ENCODE results near the gene ACSL5. TPM values are rescaled to one million over a fixed set of nuclear protein-coding genes. Genes with fewer than 3 reads are reported as not detected.

The ACSL5 gene
- total and polyA plus RNA-seq, 10 of the 15 experiments (the other 5 are each of a cell fraction or from before 2014, with no cell fraction given): 22.3 to 57.0 (median 46.4) TPM

DNA sequence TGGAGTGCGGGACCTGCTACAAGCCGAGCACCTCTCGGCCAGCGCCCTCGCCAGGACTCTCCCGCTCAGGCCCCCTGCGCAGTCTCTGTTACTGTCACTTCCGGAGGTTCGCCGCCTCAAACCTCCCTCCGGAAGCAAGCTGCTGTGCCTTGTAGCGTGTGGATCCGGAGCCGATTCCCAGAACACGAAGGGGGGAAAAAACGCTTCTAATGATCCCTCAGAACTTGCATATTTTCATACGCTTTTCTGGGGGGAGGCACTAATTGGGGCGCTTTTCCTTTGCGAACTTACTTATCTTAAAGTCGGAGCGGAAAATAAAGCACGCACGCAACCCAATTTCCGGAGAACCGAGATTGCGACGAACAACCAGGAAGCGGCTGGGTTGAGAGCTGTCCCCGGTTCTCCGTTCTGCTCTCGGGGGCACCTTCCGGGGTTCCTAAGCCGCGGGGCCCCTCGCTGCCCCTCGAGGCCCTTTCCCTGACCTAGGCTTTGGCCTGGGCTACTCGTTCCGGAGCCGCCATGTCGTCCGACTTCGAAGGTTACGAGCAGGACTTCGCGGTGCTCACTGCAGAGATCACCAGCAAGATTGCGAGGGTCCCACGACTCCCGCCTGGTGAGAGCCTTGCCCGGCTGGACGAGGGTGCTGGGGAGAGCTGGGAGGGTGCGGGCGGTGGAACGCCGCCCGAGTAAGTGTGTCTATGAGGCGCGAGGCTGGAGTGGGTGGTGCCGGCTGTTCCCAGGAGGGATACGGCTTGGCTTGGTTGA lies 73.1 kb downstream of the ACSL5 start, which contains the start of the genes VTI1A and ZDHHC6 (continued):
- TF ChIP-seq, protein P1, sequence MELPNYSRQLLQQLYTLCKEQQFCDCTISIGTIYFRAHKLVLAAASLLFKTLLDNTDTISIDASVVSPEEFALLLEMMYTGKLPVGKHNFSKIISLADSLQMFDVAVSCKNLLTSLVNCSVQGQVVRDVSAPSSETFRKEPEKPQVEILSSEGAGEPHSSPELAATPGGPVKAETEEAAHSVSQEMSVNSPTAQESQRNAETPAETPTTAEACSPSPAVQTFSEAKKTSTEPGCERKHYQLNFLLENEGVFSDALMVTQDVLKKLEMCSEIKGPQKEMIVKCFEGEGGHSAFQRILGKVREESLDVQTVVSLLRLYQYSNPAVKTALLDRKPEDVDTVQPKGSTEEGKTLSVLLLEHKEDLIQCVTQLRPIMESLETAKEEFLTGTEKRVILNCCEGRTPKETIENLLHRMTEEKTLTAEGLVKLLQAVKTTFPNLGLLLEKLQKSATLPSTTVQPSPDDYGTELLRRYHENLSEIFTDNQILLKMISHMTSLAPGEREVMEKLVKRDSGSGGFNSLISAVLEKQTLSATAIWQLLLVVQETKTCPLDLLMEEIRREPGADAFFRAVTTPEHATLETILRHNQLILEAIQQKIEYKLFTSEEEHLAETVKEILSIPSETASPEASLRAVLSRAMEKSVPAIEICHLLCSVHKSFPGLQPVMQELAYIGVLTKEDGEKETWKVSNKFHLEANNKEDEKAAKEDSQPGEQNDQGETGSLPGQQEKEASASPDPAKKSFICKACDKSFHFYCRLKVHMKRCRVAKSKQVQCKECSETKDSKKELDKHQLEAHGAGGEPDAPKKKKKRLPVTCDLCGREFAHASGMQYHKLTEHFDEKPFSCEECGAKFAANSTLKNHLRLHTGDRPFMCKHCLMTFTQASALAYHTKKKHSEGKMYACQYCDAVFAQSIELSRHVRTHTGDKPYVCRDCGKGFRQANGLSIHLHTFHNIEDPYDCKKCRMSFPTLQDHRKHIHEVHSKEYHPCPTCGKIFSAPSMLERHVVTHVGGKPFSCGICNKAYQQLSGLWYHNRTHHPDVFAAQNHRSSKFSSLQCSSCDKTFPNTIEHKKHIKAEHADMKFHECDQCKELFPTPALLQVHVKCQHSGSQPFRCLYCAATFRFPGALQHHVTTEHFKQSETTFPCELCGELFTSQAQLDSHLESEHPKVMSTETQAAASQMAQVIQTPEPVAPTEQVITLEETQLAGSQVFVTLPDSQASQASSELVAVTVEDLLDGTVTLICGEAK (IDR thresholded peaks at IDR 0.05; ENCODE audit: borderline replicate concordance): peak; percentile 100
- TF ChIP-seq, protein P2, sequence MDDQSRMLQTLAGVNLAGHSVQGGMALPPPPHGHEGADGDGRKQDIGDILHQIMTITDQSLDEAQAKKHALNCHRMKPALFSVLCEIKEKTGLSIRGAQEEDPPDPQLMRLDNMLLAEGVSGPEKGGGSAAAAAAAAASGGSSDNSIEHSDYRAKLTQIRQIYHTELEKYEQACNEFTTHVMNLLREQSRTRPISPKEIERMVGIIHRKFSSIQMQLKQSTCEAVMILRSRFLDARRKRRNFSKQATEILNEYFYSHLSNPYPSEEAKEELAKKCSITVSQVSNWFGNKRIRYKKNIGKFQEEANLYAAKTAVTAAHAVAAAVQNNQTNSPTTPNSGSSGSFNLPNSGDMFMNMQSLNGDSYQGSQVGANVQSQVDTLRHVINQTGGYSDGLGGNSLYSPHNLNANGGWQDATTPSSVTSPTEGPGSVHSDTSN (IDR thresholded peaks at IDR 0.05; ENCODE audit: insufficient replicate concordance, low read depth, low read length): no peak
- no peak; the same call in 1 of the 2 replicates for TF ChIP-seq ASH2L (IDR thresholded peaks at IDR 0.05; ENCODE audit: borderline replicate concordance, low read depth)
- TF ChIP-seq CHD4 (IDR thresholded peaks at IDR 0.05): no peak
- TF ChIP-seq RCOR1 (conservative IDR thresholded peaks at IDR 0.05; ENCODE audit: low read depth, low read length): no peak
- TF ChIP-seq, protein P3, sequence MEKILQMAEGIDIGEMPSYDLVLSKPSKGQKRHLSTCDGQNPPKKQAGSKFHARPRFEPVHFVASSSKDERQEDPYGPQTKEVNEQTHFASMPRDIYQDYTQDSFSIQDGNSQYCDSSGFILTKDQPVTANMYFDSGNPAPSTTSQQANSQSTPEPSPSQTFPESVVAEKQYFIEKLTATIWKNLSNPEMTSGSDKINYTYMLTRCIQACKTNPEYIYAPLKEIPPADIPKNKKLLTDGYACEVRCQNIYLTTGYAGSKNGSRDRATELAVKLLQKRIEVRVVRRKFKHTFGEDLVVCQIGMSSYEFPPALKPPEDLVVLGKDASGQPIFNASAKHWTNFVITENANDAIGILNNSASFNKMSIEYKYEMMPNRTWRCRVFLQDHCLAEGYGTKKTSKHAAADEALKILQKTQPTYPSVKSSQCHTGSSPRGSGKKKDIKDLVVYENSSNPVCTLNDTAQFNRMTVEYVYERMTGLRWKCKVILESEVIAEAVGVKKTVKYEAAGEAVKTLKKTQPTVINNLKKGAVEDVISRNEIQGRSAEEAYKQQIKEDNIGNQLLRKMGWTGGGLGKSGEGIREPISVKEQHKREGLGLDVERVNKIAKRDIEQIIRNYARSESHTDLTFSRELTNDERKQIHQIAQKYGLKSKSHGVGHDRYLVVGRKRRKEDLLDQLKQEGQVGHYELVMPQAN (conservative IDR thresholded peaks at IDR 0.05): peak; percentile 83
- peak; percentile 85 for TF ChIP-seq KLF5 (IDR thresholded peaks at IDR 0.05; ENCODE audit: partially characterized antibody)
- TF ChIP-seq, protein P4, sequence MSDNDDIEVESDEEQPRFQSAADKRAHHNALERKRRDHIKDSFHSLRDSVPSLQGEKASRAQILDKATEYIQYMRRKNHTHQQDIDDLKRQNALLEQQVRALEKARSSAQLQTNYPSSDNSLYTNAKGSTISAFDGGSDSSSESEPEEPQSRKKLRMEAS (IDR thresholded peaks at IDR 0.05; ENCODE audit: low read depth, low read length): peak; percentile 19; the same call in 1 of the 2 replicates
- peak; percentile 59 for TF ChIP-seq RAD51 (IDR thresholded peaks at IDR 0.05)
- TF ChIP-seq PML (IDR thresholded peaks at IDR 0.05; ENCODE audit: low read length): peak; percentile 62
- TF ChIP-seq, protein P5, sequence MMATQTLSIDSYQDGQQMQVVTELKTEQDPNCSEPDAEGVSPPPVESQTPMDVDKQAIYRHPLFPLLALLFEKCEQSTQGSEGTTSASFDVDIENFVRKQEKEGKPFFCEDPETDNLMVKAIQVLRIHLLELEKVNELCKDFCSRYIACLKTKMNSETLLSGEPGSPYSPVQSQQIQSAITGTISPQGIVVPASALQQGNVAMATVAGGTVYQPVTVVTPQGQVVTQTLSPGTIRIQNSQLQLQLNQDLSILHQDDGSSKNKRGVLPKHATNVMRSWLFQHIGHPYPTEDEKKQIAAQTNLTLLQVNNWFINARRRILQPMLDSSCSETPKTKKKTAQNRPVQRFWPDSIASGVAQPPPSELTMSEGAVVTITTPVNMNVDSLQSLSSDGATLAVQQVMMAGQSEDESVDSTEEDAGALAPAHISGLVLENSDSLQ (IDR thresholded peaks at IDR 0.05): peak; percentile 62
- no peak for TF ChIP-seq BCL11A (IDR thresholded peaks at IDR 0.05; ENCODE audit: low read depth, low read length)
- peak; percentile 96 for TF ChIP-seq ZNF207 (IDR thresholded peaks at IDR 0.05; ENCODE audit: borderline replicate concordance)
- TF ChIP-seq, protein P6, sequence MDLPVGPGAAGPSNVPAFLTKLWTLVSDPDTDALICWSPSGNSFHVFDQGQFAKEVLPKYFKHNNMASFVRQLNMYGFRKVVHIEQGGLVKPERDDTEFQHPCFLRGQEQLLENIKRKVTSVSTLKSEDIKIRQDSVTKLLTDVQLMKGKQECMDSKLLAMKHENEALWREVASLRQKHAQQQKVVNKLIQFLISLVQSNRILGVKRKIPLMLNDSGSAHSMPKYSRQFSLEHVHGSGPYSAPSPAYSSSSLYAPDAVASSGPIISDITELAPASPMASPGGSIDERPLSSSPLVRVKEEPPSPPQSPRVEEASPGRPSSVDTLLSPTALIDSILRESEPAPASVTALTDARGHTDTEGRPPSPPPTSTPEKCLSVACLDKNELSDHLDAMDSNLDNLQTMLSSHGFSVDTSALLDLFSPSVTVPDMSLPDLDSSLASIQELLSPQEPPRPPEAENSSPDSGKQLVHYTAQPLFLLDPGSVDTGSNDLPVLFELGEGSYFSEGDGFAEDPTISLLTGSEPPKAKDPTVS (IDR thresholded peaks at IDR 0.05; ENCODE audit: low read depth, low read length): no peak
- TF ChIP-seq, protein P7, sequence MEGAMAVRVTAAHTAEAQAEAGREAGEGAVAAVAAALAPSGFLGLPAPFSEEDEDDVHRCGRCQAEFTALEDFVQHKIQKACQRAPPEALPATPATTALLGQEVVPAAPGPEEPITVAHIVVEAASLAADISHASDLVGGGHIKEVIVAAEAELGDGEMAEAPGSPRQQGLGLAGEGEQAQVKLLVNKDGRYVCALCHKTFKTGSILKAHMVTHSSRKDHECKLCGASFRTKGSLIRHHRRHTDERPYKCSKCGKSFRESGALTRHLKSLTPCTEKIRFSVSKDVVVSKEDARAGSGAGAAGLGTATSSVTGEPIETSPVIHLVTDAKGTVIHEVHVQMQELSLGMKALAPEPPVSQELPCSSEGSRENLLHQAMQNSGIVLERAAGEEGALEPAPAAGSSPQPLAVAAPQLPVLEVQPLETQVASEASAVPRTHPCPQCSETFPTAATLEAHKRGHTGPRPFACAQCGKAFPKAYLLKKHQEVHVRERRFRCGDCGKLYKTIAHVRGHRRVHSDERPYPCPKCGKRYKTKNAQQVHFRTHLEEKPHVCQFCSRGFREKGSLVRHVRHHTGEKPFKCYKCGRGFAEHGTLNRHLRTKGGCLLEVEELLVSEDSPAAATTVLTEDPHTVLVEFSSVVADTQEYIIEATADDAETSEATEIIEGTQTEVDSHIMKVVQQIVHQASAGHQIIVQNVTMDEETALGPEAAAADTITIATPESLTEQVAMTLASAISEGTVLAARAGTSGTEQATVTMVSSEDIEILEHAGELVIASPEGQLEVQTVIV (IDR thresholded peaks at IDR 0.05; ENCODE audit: borderline replicate concordance, partially characterized antibody): peak; percentile 93
- TF ChIP-seq FOXK2 (IDR thresholded peaks at IDR 0.05): peak; percentile 77

All from GM12878 (cell line).